Measurements from ENCODE around the gene CGREF1.
"Not testable (repeated sequence)": the region's sequence is repeated elsewhere in the genome, so short reads cannot be mapped to it uniquely, and the experiment has no call there.

Gene CGREF1

DNA sequence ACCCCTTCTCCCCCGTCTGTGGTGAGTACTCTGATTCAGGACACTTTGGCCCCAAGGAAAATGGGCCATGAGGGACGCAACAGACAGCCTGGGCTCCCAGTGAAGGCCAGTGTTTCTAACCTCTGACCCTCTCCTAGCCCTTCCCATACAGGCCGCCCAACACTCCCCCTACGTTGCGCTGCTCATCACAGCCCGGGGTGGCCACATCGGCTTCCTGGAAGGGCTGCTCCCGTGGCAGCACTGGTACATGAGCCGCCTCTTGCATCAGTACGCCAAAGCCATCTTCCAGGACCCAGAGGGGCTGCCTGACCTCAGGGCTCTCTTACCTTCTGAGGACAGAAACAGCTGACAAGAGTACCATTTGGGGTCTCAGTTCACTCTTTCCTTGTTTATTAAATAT, 11.5 kb upstream of the CGREF1 start:
- Mint-ChIP-seq H3K27me3 (ENCODE audit: low read depth) (no peaks in the 10 kb centered on the region), H3K36me3 (ENCODE audit: low read depth) (peaks cover 35% of the 10 kb centered on the region), H3K9me3 (no peaks in the 10 kb centered on the region), H3K4me1 (ENCODE audit: low read depth) (peaks cover 16% of the 10 kb centered on the region), H3K27ac (no peak overlapping the region), H3K4me3 (no peak overlapping the region)
- no peak for DNase-seq (ENCODE audit: low spot score)

DNA sequence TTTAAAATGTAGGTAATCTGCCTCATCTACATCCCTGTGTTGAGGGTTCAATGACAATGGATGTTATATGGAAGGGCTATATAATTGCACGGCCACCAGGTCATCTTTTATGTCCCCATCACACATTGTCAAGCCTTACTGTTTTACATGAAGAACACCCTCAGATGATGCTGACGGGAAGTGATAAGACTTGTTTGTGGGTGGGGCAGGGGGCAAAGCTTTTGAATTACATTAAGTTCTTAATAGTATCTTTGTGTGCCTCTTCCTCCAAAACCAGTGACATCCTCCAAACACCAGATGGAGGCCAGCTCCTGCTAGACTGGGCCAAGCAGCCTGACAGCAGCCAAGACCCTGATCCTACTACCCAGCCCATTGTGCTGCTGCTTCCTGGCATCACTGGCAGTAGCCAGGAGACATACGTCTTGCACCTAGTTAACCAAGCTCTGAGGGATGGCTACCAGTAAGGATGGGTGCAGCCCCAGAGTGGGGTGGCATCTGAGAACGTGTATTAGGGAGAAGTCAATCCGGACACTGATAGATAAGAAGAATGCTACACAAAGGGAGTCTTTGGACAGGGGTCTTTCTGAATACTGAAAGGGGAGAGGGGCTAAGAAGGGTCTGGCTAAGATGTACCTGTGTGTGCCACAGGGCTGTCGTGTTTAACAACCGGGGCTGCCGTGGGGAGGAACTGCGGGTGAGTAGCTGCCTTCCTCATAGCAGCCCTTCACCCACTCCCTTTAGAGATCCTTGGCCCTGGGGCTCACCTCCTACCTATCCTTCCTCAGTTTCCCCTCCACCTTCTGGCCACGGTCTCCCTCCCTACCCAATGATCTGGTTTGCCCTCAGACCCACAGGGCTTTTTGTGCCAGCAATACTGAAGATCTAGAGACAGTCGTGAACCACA, 10.0 kb upstream of the CGREF1 start:
- Mint-ChIP-seq H3K9me3 (no peaks in the 10 kb centered on the region), H3K27ac (no peak overlapping the region)

DNA sequence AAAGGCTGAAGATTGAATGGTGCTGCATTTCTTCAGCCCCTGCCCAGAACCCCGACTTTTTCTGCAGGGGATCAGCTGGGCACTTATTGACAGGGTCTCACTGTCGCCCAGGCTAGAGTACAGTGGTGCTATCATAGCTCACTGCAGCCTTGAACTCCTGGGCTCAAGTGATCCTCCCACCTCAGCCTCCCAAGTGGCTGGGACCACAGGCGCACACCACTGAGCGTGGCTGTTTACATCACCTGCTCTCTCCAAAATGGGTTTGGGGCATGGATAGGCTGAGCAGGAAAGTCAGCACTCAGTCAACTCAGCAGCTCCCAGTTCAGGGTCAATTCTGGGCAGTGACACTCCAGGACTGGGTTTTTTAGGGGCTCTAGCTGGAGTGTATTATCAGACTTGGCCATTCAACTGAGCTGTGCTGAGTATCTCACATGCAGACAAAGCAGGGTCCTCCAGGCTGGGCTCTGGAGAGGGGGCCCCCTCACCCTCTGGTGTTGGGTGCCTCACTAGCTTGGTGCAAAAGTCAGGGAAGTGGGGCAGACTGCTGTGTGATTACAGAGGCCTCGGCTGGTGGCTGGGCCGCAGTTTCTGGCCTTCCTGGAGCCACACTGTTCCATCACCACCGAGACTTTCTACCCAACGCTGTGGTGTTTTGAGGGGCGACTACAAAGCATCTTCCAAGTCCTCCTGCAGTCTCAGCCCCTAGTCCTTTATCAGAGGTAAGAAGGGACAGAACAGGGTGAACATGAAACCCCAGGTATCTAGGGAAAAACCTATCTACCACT, 9.1 kb upstream of the CGREF1 start:
- Mint-ChIP-seq H3K36me3 (ENCODE audit: low read depth) (peaks cover 26% of the 10 kb centered on the region), H3K4me3 (no peak overlapping the region), H3K27ac (no peak overlapping the region), H3K4me1 (ENCODE audit: low read depth) (peaks cover 13% of the 10 kb centered on the region), H3K27me3 (ENCODE audit: low read depth) (peaks cover under 1% of the 10 kb centered on the region), H3K9me3 (no peaks in the 10 kb centered on the region)
- DNase-seq (ENCODE audit: low spot score): no peak

More for the DNA sequence above, 10.0 kb upstream of the CGREF1 start:
- H3K36me3 Mint-ChIP-seq (ENCODE audit: low read depth): peaks cover 34% of the 10 kb centered on the region
- H3K27me3 Mint-ChIP-seq (ENCODE audit: low read depth): no peaks in the 10 kb centered on the region
- no peak overlapping the region for H3K4me3 Mint-ChIP-seq
- H3K4me1 Mint-ChIP-seq (ENCODE audit: low read depth): peaks cover 17% of the 10 kb centered on the region
- no peak for DNase-seq (ENCODE audit: low spot score)

DNA sequence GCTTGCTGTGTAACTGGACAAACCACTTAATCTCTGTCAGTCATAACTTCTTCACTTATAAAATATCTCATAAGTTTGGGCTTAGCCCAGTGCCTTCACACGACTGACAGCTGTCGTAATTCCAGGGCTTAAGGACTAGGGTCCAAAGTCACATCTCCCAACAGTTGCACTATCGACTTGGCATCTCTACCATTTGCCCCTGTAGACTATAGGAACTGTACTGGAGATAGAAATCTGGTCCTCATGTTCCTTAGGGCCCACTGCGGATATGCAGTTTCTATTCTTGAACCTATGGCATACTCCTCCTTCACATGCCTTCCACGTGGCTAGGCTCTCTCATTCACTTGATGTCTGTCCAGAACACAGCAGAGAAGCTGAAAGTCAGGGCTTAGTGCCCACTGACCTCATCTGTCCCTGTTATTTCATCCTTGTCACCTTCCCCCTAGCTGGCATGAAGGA, 7.4 kb upstream of the CGREF1 start:
- Mint-ChIP-seq H3K36me3 (ENCODE audit: low read depth) (peaks cover 13% of the 10 kb centered on the region), H3K9me3 (no peaks in the 10 kb centered on the region), H3K27ac (peak overlapping the region; percentile 10), H3K4me1 (ENCODE audit: low read depth) (peaks cover 8% of the 10 kb centered on the region), H3K4me3 (no peak overlapping the region), H3K27me3 (ENCODE audit: low read depth) (peaks cover 12% of the 10 kb centered on the region)
- no peak for DNase-seq (ENCODE audit: low spot score)

DNA sequence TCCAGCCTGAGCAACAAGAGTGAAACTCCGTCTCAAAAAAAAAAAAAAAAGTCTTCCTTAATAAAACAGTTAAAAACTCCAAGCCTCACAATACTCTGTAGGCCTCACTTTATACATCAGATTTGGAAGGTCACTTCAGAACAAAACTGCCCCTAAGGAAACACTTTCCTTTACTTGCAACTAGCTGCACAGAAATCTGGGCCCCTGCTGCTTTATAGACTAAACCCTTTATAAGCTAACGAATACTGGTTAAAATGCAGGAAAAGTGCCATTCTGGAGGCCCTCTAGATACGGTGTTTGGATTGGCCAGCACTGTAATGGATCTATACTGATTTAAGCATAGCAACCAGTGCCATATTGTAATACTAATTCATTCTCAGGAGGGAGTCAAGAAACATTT, 6.2 kb upstream of the CGREF1 start:
- no peak for DNase-seq (ENCODE audit: low spot score)
- peaks cover 8% of the 10 kb centered on the region for H3K4me1 Mint-ChIP-seq (ENCODE audit: low read depth)
- H3K27me3 Mint-ChIP-seq (ENCODE audit: low read depth): peaks cover 20% of the 10 kb centered on the region
- no peaks in the 10 kb centered on the region for H3K9me3 Mint-ChIP-seq
- no peak overlapping the region for H3K4me3 Mint-ChIP-seq
- H3K27ac Mint-ChIP-seq: no peak overlapping the region
- H3K36me3 Mint-ChIP-seq (ENCODE audit: low read depth): peaks cover 6% of the 10 kb centered on the region

DNA sequence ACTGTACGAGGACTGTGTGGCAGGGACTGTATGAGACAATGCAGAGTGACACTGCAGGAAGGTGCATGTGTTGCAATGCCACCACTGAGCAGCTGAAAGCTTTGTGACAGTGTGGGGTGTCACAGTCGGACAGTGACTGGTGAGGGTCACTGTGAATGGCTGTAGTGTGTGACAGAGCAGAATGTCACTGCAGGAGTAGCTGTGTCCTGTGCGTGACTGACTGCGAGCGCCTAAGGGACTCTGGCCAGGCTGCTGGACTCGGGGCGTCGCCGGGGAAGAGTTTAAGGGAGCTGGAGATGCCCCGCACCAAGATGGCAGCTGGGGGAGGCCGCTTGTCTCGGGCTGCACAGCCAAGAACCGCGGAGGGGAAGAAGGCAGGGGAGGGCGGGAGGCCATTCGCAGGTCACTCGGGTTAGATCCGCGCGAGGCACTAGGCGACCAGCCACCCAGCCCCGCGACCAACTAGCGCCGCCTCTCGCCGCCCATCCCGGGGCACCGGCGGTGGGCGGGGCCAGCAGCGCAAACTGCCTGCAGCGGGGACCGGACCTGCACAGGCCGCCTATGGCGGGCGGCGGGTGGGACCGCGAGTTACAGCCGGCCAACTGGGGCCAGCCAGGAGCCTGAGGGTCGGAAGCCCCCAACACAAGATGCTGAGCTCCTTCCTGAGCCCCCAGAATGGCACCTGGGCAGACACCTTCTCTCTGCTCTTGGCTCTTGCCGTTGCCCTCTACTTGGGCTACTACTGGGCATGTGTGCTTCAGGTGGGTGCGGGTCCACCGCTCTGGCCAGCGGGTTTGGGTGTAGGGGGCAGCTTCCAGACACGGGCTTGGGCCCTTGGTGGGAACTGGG, 4.6 kb upstream of the CGREF1 start, which contains the start of gene ABHD1:
TSS of gene ABHD1 (plus strand) at position 514 of the 849 bp plus-strand sequence. CDS start at position 648, 134 bp downstream.
- H3K4me3 Mint-ChIP-seq: peak within 1 kb of the TSS; percentile 88
- DNase-seq (ENCODE audit: low spot score): peak; percentile 71
- H3K4me1 Mint-ChIP-seq (ENCODE audit: low read depth): peaks cover 13% of the 10 kb centered on the region
- H3K27ac Mint-ChIP-seq: peak within 1 kb of the TSS; percentile 80
- no peaks in the 10 kb centered on the region for H3K9me3 Mint-ChIP-seq
- H3K36me3 Mint-ChIP-seq (ENCODE audit: low read depth): peaks cover 2% of the 10 kb centered on the region
- H3K27me3 Mint-ChIP-seq (ENCODE audit: low read depth): peaks cover 30% of the 10 kb centered on the region

DNA sequence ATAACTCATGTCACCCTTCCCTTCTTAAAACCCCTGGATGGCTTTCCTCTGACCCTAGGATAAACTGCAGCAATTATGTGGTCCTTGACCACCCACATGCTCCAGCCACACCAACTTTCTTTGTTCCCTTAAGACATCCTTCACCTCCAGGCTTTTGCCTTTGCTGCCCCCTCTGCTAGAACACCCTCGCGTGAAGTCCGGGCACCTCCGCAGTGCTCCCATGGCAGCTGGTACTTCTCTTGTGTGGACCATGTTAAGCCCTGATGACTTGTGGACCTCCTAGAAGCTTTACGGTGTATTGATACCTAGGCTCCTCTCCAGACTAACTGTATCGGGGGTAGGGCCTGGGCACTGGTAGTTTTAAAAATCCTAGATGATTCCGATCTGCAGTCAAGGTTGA, 3.9 kb upstream of the CGREF1 start:
- Mint-ChIP-seq H3K4me1 (ENCODE audit: low read depth) (peaks cover 13% of the 10 kb centered on the region), H3K4me3 (peak overlapping the region; percentile 88), H3K9me3 (no peaks in the 10 kb centered on the region), H3K27me3 (ENCODE audit: low read depth) (peaks cover 35% of the 10 kb centered on the region), H3K27ac (peak overlapping the region; percentile 80), H3K36me3 (ENCODE audit: low read depth) (peaks cover 2% of the 10 kb centered on the region)
- DNase-seq (ENCODE audit: low spot score): no peak

DNA sequence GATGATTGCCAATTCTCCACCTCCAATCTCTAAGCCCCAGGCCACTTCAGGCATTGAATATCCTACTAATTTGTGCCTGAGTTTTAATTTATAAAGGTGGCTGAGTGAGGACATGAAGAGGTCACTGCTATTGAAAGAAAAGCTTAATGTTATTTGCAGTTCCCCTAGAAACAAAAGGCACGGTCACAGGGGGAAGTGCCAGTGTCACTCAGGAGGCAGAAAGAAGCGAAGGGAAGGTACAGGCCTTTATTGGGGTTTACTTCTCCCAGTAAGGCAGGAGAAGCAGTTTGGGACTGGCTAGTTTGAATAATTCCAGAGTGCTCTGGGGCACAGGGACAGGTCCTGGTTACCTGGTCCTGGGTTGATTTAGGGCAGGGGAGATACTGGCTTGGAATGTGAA, 3.0 kb upstream of the CGREF1 start:
- DNase-seq (ENCODE audit: low spot score): no peak
- Mint-ChIP-seq H3K36me3 (ENCODE audit: low read depth) (peaks cover 2% of the 10 kb centered on the region), H3K27ac (no peak overlapping the region), H3K9me3 (no peaks in the 10 kb centered on the region), H3K27me3 (ENCODE audit: low read depth) (peaks cover 38% of the 10 kb centered on the region), H3K4me3 (no peak overlapping the region), H3K4me1 (ENCODE audit: low read depth) (peaks cover 13% of the 10 kb centered on the region)

DNA sequence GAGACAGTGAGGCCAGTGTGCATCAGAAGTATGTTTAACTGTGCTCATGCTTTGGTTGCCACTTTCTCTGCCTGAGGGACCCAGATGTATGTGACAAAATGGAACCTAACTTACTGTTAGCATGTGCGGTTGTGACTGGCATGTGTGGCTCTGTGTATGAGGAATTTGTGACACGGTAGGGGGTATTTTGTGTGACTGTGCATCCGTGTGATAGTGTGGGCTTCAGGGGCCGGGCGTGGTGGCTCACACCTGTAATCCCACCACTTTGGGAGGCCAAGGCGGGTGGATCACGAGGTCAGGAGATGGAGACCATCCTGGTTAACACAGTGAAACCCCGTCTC, 372 bp upstream of the CGREF1 start:
- peaks cover 40% of the 10 kb centered on the region for H3K27me3 Mint-ChIP-seq (ENCODE audit: low read depth)
- peak overlapping the region; percentile 74 for H3K4me3 Mint-ChIP-seq
- H3K36me3 Mint-ChIP-seq (ENCODE audit: low read depth); H3K27ac Mint-ChIP-seq; H3K9me3 Mint-ChIP-seq; DNase-seq (ENCODE audit: low spot score): not testable (repeated sequence)
- H3K4me1 Mint-ChIP-seq (ENCODE audit: low read depth): peaks cover 13% of the 10 kb centered on the region

DNA sequence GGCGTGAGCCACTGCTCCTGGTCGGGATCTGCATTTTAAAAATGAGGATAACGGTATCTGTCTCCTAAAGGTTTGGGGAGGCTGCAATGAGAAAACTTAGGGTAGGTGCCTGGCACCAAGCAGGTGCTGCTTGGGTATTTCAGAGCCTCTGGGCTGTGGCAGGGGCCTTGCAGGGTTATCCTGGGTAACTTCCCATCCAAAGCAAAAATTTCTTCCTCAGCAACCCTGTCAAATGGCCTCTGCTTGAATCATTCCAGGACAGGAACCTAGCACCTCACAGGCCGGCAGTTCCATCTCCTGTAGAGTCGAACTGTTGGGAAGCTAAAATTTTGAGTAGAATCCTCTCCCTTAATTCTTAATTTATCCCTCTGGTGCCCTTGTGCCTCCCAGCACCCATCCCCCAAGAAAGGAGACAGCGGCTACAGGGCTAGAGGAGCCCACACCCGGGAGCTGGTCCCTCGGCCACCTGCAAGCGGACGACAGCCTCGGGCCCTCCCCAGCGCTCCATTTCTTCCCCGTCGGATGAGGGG, 868 bp downstream of the CGREF1 start:
- Mint-ChIP-seq H3K27ac (no peak overlapping the region), H3K36me3 (ENCODE audit: low read depth) (peaks cover 2% of the 10 kb centered on the region), H3K4me3 (peak overlapping the region; percentile 49), H3K4me1 (ENCODE audit: low read depth) (peaks cover 7% of the 10 kb centered on the region), H3K9me3 (no peaks in the 10 kb centered on the region), H3K27me3 (ENCODE audit: low read depth) (peaks cover 39% of the 10 kb centered on the region)
- DNase-seq (ENCODE audit: low spot score): no peak

DNA sequence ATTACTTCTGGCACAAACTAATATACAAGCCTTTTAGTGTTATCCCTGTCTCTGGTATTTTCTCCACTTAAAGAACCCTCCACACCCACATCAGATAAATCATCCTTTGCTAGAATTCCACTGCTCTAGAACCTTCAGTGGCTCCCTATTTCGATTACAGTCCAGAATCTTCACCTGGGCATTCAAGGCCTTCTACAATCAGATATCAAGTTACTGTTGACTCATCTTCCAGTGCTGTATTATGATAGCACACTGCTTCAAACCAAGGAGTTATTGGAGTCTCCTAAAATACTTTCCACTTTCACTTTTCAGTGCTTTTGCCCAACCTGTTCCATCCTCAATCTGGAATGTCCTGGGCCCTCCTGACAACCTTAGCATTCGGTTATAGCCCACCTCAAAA, 3.4 kb downstream of the CGREF1 start:
- Mint-ChIP-seq H3K27ac (no peak overlapping the region), H3K9me3 (no peaks in the 10 kb centered on the region), H3K36me3 (ENCODE audit: low read depth) (peaks cover 2% of the 10 kb centered on the region), H3K4me1 (ENCODE audit: low read depth) (peaks cover 6% of the 10 kb centered on the region), H3K27me3 (ENCODE audit: low read depth) (peaks cover 23% of the 10 kb centered on the region), H3K4me3 (no peak overlapping the region)
- no peak for DNase-seq (ENCODE audit: low spot score)

DNA sequence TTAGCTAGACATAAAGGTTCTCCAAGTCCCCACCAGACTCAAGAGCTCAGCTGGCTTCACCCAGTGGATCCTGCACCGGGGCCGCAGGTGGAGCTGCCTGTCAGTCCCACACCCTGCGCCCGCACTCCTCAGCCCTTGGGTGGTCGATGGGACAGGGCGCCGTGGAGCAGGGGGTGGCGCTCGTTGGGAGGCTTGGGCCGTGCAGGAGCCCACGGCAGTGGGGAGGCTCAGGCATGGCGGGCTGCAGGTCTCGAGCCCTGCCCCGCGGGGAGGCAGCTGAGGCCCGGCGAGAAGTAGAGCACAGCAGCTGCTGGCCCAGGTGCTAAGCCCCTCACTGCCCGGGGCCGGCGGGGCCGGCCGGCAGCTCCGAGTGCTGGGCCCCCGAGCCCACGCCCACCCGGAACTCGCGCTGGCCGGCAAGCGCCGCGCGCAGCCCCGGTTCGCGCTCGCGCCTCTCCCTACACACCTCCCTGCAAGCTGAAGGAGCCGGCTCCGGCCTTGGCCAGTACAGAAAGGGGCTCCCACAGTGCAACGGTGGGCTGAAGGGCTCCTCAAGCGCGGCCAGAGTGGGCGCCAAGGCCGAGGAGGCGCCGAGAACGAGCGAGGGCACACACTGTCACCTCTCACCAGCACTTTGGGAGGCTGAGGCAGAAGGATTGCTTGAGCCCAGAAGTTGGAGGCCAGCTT, 7.4 kb downstream of the CGREF1 start:
- DNase-seq (ENCODE audit: low spot score); H3K9me3 Mint-ChIP-seq; H3K36me3 Mint-ChIP-seq (ENCODE audit: low read depth); H3K4me1 Mint-ChIP-seq (ENCODE audit: low read depth); H3K27ac Mint-ChIP-seq; H3K4me3 Mint-ChIP-seq; H3K27me3 Mint-ChIP-seq (ENCODE audit: low read depth): not testable (repeated sequence)

Data from T-helper 2 cell treated with Interferon-gamma antibody and Interleukin-4, amounts not matched to agents 5 μg/mL and 100 μg/mL, for 36 hours (primary cell).